GM19043 (cell line): ENCODE results near the gene IGF1.
"Not testable (repeated sequence)": the region's sequence is repeated elsewhere in the genome, so short reads cannot be mapped to it uniquely, and the experiment has no call there.

Experiments used
- ATAC-seq: cut with Tn5 transposase; IDR thresholded peaks from one replicate; pipeline ENCODE4 v1.9.1; 2021; ENCODE audit warnings: low read depth; ENCODE audit not compliant: unreplicated experiment

Gene IGF1

GRCh38 chr12:102463659-102464249, 16.6 kb downstream of the IGF1 start:
- ATAC-seq: no peak

- no peak for ATAC-seq
These were observed 17.4 kb downstream of the IGF1 start for GRCh38 chr12:102462795-102463465.

GRCh38 chr12:102462386-102462785, 18.0 kb downstream of the IGF1 start:
- ATAC-seq: no peak

GRCh38 chr12:102461501-102461900, 18.9 kb downstream of the IGF1 start:
- ATAC-seq: no peak

GRCh38 chr12:102459314-102459713, 21.0 kb downstream of the IGF1 start:
- no peak for ATAC-seq

- no peak for ATAC-seq
These were observed 25.3 kb downstream of the IGF1 start for GRCh38 chr12:102454808-102455760.

GRCh38 chr12:102454330-102454729, 26.0 kb downstream of the IGF1 start:
- ATAC-seq: no peak

GRCh38 chr12:102452605-102453004, 27.8 kb downstream of the IGF1 start:
- no peak for ATAC-seq

- ATAC-seq: not testable (repeated sequence)
These were observed 31.3 kb downstream of the IGF1 start for GRCh38 chr12:102449018-102449417.

- not testable (repeated sequence) for ATAC-seq
These were observed 32.9 kb downstream of the IGF1 start for GRCh38 chr12:102447426-102447825.

- ATAC-seq: no peak
These were observed 35.7 kb downstream of the IGF1 start for GRCh38 chr12:102444707-102445106.

- ATAC-seq: no peak
These were observed 36.3 kb downstream of the IGF1 start for GRCh38 chr12:102444093-102444492.

- ATAC-seq: no peak
These were observed 39.2 kb downstream of the IGF1 start for GRCh38 chr12:102441077-102441596.

- no peak for ATAC-seq
These were observed 40.6 kb downstream of the IGF1 start for GRCh38 chr12:102439426-102440405.

GRCh38 chr12:102438827-102439210, 41.5 kb downstream of the IGF1 start:
- no peak for ATAC-seq

- no peak for ATAC-seq
These were observed 42.1 kb downstream of the IGF1 start for GRCh38 chr12:102438047-102438826.

GRCh38 chr12:102437511-102437910, 42.9 kb downstream of the IGF1 start:
- ATAC-seq: no peak

- ATAC-seq: no peak
These were observed 43.5 kb downstream of the IGF1 start for GRCh38 chr12:102436867-102437266.

- ATAC-seq: no peak
These were observed 44.4 kb downstream of the IGF1 start for GRCh38 chr12:102435827-102436436.
